ENCODE measurements around the gene PSMB2.

Gene PSMB2

GRCh38 chr1:35650416-35650815 is 9.1 kb upstream of the PSMB2 start:
- DNase-seq (ENCODE audit: low read depth): no peak
- H3K4me3 ChIP-seq (ENCODE audit: control insufficient read depth, low read depth, low read length): no peak overlapping the region
- TF ChIP-seq CTCF (conservative IDR thresholded peaks at IDR 0.05; ENCODE audit: control insufficient read depth, insufficient read depth, low read depth, low read length): no peak

GRCh38 chr1:35646043-35646442 is 4.7 kb upstream of the PSMB2 start:
- H3K4me3 ChIP-seq (ENCODE audit: control insufficient read depth, low read depth, low read length): no peak overlapping the region
- peak; percentile 19 for TF ChIP-seq CTCF (conservative IDR thresholded peaks at IDR 0.05; ENCODE audit: control insufficient read depth, insufficient read depth, low read depth, low read length)
- DNase-seq (ENCODE audit: low read depth): peak; percentile 31

- TF ChIP-seq CTCF (conservative IDR thresholded peaks at IDR 0.05; ENCODE audit: control insufficient read depth, insufficient read depth, low read depth, low read length): no peak
- H3K4me3 ChIP-seq (ENCODE audit: control insufficient read depth, low read depth, low read length): no peak overlapping the region
- no peak for DNase-seq (ENCODE audit: low read depth)
Measured at GRCh38 chr1:35644204-35644603, 2.9 kb upstream of the PSMB2 start.

GRCh38 chr1:35642471-35642955 is 1.2 kb upstream of the PSMB2 start:
- DNase-seq (ENCODE audit: low read depth): no peak
- H3K4me3 ChIP-seq (ENCODE audit: control insufficient read depth, low read depth, low read length): peak overlapping the region; percentile 82
- TF ChIP-seq CTCF (conservative IDR thresholded peaks at IDR 0.05; ENCODE audit: control insufficient read depth, insufficient read depth, low read depth, low read length): no peak

- TF ChIP-seq CTCF (conservative IDR thresholded peaks at IDR 0.05; ENCODE audit: control insufficient read depth, insufficient read depth, low read depth, low read length): no peak
- peak overlapping the region; percentile 82 for H3K4me3 ChIP-seq (ENCODE audit: control insufficient read depth, low read depth, low read length)
- DNase-seq (ENCODE audit: low read depth): no peak
Measured at GRCh38 chr1:35640380-35641232, 720 bp downstream of the PSMB2 start.

- peak; percentile 54 for DNase-seq (ENCODE audit: low read depth)
- TF ChIP-seq CTCF (conservative IDR thresholded peaks at IDR 0.05; ENCODE audit: control insufficient read depth, insufficient read depth, low read depth, low read length): no peak
- H3K4me3 ChIP-seq (ENCODE audit: control insufficient read depth, low read depth, low read length): peak overlapping the region; percentile 30
Measured at GRCh38 chr1:35637401-35637809, 3.9 kb downstream of the PSMB2 start.

Measured in fibroblast of mammary gland (primary cell).